Neural cell (in vitro differentiated cells): ENCODE data around the gene PHKG1. TPM values are rescaled to one million over a fixed set of nuclear protein-coding genes. Genes with fewer than 3 reads are reported as not detected.

ENCODE experiments used
- H2AFZ ChIP-seq: fragments of 200-600, 300-800 bp; sonication (generic), shearing (Covaris generic); 2 replicates; pipeline ENCODE4 v1.6.0; 2014; ENCODE audit warnings: low read depth, mild to moderate bottlenecking, antibody characterized with exemption, low read length, moderate library complexity
- H3F3A ChIP-seq: fragments of 200-600 bp; shearing (Covaris generic); 2 replicates; pipeline ENCODE4 v1.6.1; 2016; ENCODE audit warnings: mild to moderate bottlenecking, moderate library complexity, mixed read lengths, antibody characterized with exemption, low read length; ENCODE audit not compliant: insufficient read depth, poor library complexity, severe bottlenecking
- H3K27ac ChIP-seq: fragments of 200-600, 300-800 bp; sonication (generic), shearing (Covaris generic); 2 replicates; pipeline ENCODE4 v1.5.1; 2014; ENCODE audit warnings: mild to moderate bottlenecking, low read length, moderate library complexity
- H3K27me3 ChIP-seq: fragments of 300-800, 200-600 bp; sonication (generic), shearing (Covaris generic); 2 replicates; pipeline ENCODE4 v1.6.0; 2014; ENCODE audit warnings: mild to moderate bottlenecking, low read depth, low read length, moderate library complexity; ENCODE audit not compliant: insufficient read depth
- H3K36me3 ChIP-seq: fragments of 300-800, 200-600 bp; sonication (generic), shearing (Covaris generic); 2 replicates; pipeline ENCODE4 v1.5.1; 2014; ENCODE audit warnings: mild to moderate bottlenecking, antibody characterized with exemption, low read length, moderate library complexity; ENCODE audit not compliant: insufficient read depth
- H3K4me2 ChIP-seq: fragments of 300-800, 200-600 bp; sonication (generic), shearing (Covaris generic); 2 replicates; pipeline ENCODE4 v1.6.0; 2014; ENCODE audit warnings: mild to moderate bottlenecking, low read length
- H3K4me3 ChIP-seq: fragments of 300-800, 200-600 bp; sonication (generic), shearing (Covaris generic); 2 replicates; pipeline ENCODE4 v1.5.1; 2014; ENCODE audit warnings: mild to moderate bottlenecking, low read length, moderate library complexity
- H3K79me2 ChIP-seq: fragments of 200-600 bp; shearing (Covaris generic); replicated peaks from 2 replicates; pipeline ENCODE4 v1.6.0; 2014; ENCODE audit warnings: mild to moderate bottlenecking, low read length, moderate library complexity; ENCODE audit not compliant: insufficient read depth
- H3K9ac ChIP-seq: fragments of 300-800, 200-600 bp; sonication (generic), shearing (Covaris generic); 2 replicates; pipeline ENCODE4 v1.6.1; 2016; ENCODE audit warnings: mild to moderate bottlenecking, low read length, mixed read lengths
- H3K9me2 ChIP-seq: fragments of 200-600 bp; shearing (Covaris generic); 2 replicates; pipeline ENCODE4 v1.6.1; 2016; ENCODE audit warnings: mild to moderate bottlenecking, low read length, mixed read lengths; ENCODE audit not compliant: insufficient read depth
- H3K9me3 ChIP-seq: fragments of 200-600, 300-800 bp; sonication (generic), shearing (Covaris generic); 2 replicates; pipeline ENCODE4 v1.6.1; 2016; ENCODE audit warnings: mild to moderate bottlenecking, mixed run types, low read length, moderate library complexity, mixed read lengths
- H4K20me1 ChIP-seq: fragments of 200-600 bp; shearing (Covaris generic); 2 replicates; pipeline ENCODE4 v1.6.1; 2016; ENCODE audit warnings: mild to moderate bottlenecking, mixed run types; ENCODE audit not compliant: insufficient read depth
- CTCF ChIP-seq: fragments of 450-650 bp; IDR thresholded peaks from 2 replicates; pipeline ENCODE4 v1.5.1; 2014; ENCODE audit warnings: antibody characterized with exemption, mild to moderate bottlenecking, moderate library complexity; ENCODE audit not compliant: poor library complexity, severe bottlenecking
- EP300 ChIP-seq: fragments of 450-650 bp; conservative IDR thresholded peaks from 2 replicates; pipeline ENCODE4 v1.6.1; 2014; ENCODE audit warnings: antibody characterized with exemption, mild to moderate bottlenecking, moderate library complexity; ENCODE audit not compliant: poor library complexity, severe bottlenecking
- EZH2 ChIP-seq: fragments of 200-600, 300-800 bp; shearing (Covaris generic), sonication (generic); IDR thresholded peaks from 2 replicates; pipeline ENCODE4 v1.6.1; 2014; ENCODE audit warnings: antibody characterized with exemption, low read length, borderline replicate concordance, mild to moderate bottlenecking; ENCODE audit not compliant: insufficient read depth, poor library complexity, severe bottlenecking
- MXI1 ChIP-seq: fragments of 450-650 bp; conservative IDR thresholded peaks from 2 replicates; pipeline ENCODE4 v1.6.1; 2014; ENCODE audit warnings: antibody characterized with exemption, mild to moderate bottlenecking; ENCODE audit not compliant: poor library complexity, severe bottlenecking
- POLR2AphosphoS5 ChIP-seq: IDR thresholded peaks from 2 replicates; pipeline ENCODE4 v1.6.1; 2012
- RAD21 ChIP-seq: fragments of 450-650 bp; conservative IDR thresholded peaks from 2 replicates; pipeline ENCODE4 v1.6.1; 2014; ENCODE audit warnings: antibody characterized with exemption, mild to moderate bottlenecking, moderate library complexity
- REST ChIP-seq: IDR thresholded peaks from 2 replicates; pipeline ENCODE4 v1.6.1; 2012; ENCODE audit warnings: borderline replicate concordance
- SMC3 ChIP-seq: fragments of 450-650 bp; conservative IDR thresholded peaks from 2 replicates; pipeline ENCODE4 v1.6.1; 2014; ENCODE audit warnings: antibody characterized with exemption, mild to moderate bottlenecking, moderate library complexity; ENCODE audit not compliant: poor library complexity
- TAF1 ChIP-seq: IDR thresholded peaks from 2 replicates; pipeline ENCODE4 v1.6.1; 2012; ENCODE audit warnings: low read depth
- polyA plus RNA-seq: library from polyadenylated mRNA; depleted of rRNA; stranded (reverse); fragments of >200 nt; gene quantifications from 2 replicates; pipeline ENCODE4 v1.2.3, GENCODE V29; 2014

PHKG1 gene
- polyA plus RNA-seq, 1 donor from 2014 or later = 2.6 TPM

GRCh38 chr7:56062382-56062781 is 30.4 kb downstream of the PHKG1 start:
- Histone ChIP-seq H3K79me2 (peaks cover 3% of the 10 kb centered on the region), H3K9me3 (no peaks in the 10 kb centered on the region), H3K4me3 (no peak overlapping the region), H3K27ac (no peak overlapping the region), H3K9me2 (no peaks in the 10 kb centered on the region), H3K36me3 (peaks cover 11% of the 10 kb centered on the region), H4K20me1 (no peaks in the 10 kb centered on the region), H3K9ac (no peak overlapping the region), H3K4me2 (no peak overlapping the region), H3K27me3 (no peaks in the 10 kb centered on the region), H2AFZ (no peak overlapping the region), H3F3A (peaks cover 4% of the 10 kb centered on the region)
- TF ChIP-seq POLR2AphosphoS5 (no peak), EZH2 (no peak), RAD21 (no peak), TAF1 (no peak), CTCF (no peak), SMC3 (no peak), MXI1 (no peak), REST (no peak), EP300 (no peak)

GRCh38 chr7:56053993-56054392 is 38.8 kb downstream of the PHKG1 start:
- H3K4me2 ChIP-seq = no peak overlapping the region
- peaks cover 29% of the 10 kb centered on the region for H3K79me2 ChIP-seq
- no peaks in the 10 kb centered on the region for H4K20me1 ChIP-seq
- H3K9me3 ChIP-seq = no peaks in the 10 kb centered on the region
- no peak for TF ChIP-seq CTCF
- no peak for TF ChIP-seq RAD21
- no peak for TF ChIP-seq EP300
- no peak for TF ChIP-seq EZH2
- no peak for TF ChIP-seq POLR2AphosphoS5
- TF ChIP-seq TAF1 = no peak
- TF ChIP-seq SMC3 = no peak
- TF ChIP-seq REST = no peak
- TF ChIP-seq MXI1 = no peak
- H3K36me3 ChIP-seq = peaks cover 15% of the 10 kb centered on the region
- H3K9ac ChIP-seq = no peak overlapping the region
- no peak overlapping the region for H3K4me3 ChIP-seq
- H2AFZ ChIP-seq = no peak overlapping the region
- H3F3A ChIP-seq = peaks cover 3% of the 10 kb centered on the region
- no peaks in the 10 kb centered on the region for H3K9me2 ChIP-seq
- H3K27me3 ChIP-seq = no peaks in the 10 kb centered on the region
- H3K27ac ChIP-seq = no peak overlapping the region
